Measurements from ENCODE around the gene CAMK2D. TPM values are rescaled to one million over a fixed set of nuclear protein-coding genes. Genes with fewer than 3 reads are reported as not detected.

CAMK2D gene
- total and polyA plus RNA-seq, 4 donors: 10.1 to 31.0 (median 25.6) TPM

DNA sequence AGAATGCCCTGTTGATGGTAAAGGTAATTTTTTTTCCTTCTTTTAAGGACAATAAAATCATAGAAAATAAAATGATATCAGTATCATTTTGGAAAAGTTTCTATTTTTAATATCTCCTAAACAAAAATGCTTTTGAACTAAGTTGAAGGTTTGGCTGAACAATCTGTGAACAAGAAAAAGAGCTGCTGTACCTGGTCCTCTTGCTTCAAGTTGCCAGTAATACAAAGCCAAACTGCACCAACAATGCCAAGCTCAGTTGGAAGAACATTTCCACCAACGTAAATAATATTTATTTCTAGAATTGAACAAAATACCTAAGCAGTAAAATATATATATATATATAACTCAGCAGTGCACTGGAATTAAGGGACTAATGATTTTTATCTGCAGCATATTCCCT, 132.8 kb downstream of the CAMK2D start:
- TF ChIP-seq EGR1 (IDR thresholded peaks at IDR 0.05; ENCODE audit: low read depth in 2 of 2) (no peak), RXRA (IDR thresholded peaks at IDR 0.05) (no peak), TAF1 (conservative IDR thresholded peaks at IDR 0.05) (no peak), HNF4A (conservative IDR thresholded peaks at IDR 0.05) (no peak)
- DNase-seq (ENCODE audit: low spot score): no peak
- no peak overlapping the region for H3K27ac ChIP-seq (ENCODE audit: low read depth in 1 of 2, low read length in 2 of 2)
- peaks cover 0 to 12% (median 2%) of the 10 kb centered on the region in 4 donors for H3K4me1 ChIP-seq (ENCODE audit: control insufficient read depth in 4 of 4, insufficient read depth in 4 of 4, low read length in 3 of 4)
- no peaks in the 10 kb centered on the region for H3K27me3 ChIP-seq (ENCODE audit: control insufficient read depth in 4 of 4, insufficient read depth in 4 of 4, low read length in 3 of 4)
- no peak overlapping the region for H3K4me3 ChIP-seq (ENCODE audit: low read depth in 1 of 3, low read length in 3 of 3)
- no peaks in the 10 kb centered on the region for H3K36me3 ChIP-seq (ENCODE audit: control insufficient read depth in 4 of 4, insufficient read depth in 3 of 4, low read depth in 1 of 4, low read length in 3 of 4)
- 82% methylated on average over 1 of the region's 1 CpG for WGBS
- no peak overlapping the region for H3K9ac ChIP-seq (ENCODE audit: low read depth in 1 of 2, low read length in 2 of 2)
- H3K9me3 ChIP-seq (ENCODE audit: control insufficient read depth in 4 of 4, low read length in 3 of 4): no peaks in the 10 kb centered on the region

DNA sequence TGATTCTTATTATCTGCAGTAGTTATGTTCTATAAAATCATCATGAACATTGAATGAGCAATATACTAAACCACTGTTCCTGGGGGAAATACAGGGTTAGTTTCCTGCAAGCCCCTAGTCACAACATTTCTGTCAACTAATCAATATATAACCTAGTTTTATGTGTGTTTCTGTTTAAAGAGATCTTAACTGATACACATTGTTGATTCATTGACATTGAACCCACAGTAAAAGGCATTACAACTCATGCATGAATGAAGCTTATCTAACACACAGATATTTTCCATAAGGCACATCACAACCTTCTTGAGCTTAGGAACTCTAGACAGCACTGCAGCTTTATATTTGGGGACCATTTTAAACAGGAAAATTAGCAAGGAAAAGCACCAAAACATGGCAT, 134.2 kb downstream of the CAMK2D start:
- no peak for DNase-seq (ENCODE audit: low spot score)

More for the DNA sequence above, 134.2 kb downstream of the CAMK2D start:
- H3K4me3 ChIP-seq (ENCODE audit: low read depth in 1 of 3, low read length in 3 of 3): no peak overlapping the region
- peaks cover 0 to 7% (median 0%) of the 10 kb centered on the region in 4 donors for H3K4me1 ChIP-seq (ENCODE audit: control insufficient read depth in 4 of 4, insufficient read depth in 4 of 4, low read length in 3 of 4)
- H3K27me3 ChIP-seq (ENCODE audit: control insufficient read depth in 4 of 4, insufficient read depth in 4 of 4, low read length in 3 of 4): no peaks in the 10 kb centered on the region
- no peaks in the 10 kb centered on the region for H3K9me3 ChIP-seq (ENCODE audit: control insufficient read depth in 4 of 4, low read length in 3 of 4)
- no peak overlapping the region for H3K9ac ChIP-seq (ENCODE audit: low read depth in 1 of 2, low read length in 2 of 2)
- H3K36me3 ChIP-seq (ENCODE audit: control insufficient read depth in 4 of 4, insufficient read depth in 3 of 4, low read depth in 1 of 4, low read length in 3 of 4): no peaks in the 10 kb centered on the region
- H3K27ac ChIP-seq (ENCODE audit: low read depth in 1 of 2, low read length in 2 of 2): no peak overlapping the region
- TF ChIP-seq EGR1 (IDR thresholded peaks at IDR 0.05; ENCODE audit: low read depth in 2 of 2): no peak
- TF ChIP-seq SP1 (IDR thresholded peaks at IDR 0.05): no peak
- TF ChIP-seq TAF1 (conservative IDR thresholded peaks at IDR 0.05): no peak
- TF ChIP-seq, protein P1, sequence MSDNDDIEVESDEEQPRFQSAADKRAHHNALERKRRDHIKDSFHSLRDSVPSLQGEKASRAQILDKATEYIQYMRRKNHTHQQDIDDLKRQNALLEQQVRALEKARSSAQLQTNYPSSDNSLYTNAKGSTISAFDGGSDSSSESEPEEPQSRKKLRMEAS (IDR thresholded peaks at IDR 0.05): no peak
- TF ChIP-seq RXRA (IDR thresholded peaks at IDR 0.05): no peak
- TF ChIP-seq, protein P2, sequence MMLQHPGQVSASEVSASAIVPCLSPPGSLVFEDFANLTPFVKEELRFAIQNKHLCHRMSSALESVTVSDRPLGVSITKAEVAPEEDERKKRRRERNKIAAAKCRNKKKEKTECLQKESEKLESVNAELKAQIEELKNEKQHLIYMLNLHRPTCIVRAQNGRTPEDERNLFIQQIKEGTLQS (IDR thresholded peaks at IDR 0.05): no peak
- TF ChIP-seq JUND (IDR thresholded peaks at IDR 0.05): no peak
- TF ChIP-seq, protein P3, sequence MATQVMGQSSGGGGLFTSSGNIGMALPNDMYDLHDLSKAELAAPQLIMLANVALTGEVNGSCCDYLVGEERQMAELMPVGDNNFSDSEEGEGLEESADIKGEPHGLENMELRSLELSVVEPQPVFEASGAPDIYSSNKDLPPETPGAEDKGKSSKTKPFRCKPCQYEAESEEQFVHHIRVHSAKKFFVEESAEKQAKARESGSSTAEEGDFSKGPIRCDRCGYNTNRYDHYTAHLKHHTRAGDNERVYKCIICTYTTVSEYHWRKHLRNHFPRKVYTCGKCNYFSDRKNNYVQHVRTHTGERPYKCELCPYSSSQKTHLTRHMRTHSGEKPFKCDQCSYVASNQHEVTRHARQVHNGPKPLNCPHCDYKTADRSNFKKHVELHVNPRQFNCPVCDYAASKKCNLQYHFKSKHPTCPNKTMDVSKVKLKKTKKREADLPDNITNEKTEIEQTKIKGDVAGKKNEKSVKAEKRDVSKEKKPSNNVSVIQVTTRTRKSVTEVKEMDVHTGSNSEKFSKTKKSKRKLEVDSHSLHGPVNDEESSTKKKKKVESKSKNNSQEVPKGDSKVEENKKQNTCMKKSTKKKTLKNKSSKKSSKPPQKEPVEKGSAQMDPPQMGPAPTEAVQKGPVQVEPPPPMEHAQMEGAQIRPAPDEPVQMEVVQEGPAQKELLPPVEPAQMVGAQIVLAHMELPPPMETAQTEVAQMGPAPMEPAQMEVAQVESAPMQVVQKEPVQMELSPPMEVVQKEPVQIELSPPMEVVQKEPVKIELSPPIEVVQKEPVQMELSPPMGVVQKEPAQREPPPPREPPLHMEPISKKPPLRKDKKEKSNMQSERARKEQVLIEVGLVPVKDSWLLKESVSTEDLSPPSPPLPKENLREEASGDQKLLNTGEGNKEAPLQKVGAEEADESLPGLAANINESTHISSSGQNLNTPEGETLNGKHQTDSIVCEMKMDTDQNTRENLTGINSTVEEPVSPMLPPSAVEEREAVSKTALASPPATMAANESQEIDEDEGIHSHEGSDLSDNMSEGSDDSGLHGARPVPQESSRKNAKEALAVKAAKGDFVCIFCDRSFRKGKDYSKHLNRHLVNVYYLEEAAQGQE (IDR thresholded peaks at IDR 0.05): no peak
- TF ChIP-seq YY1 (IDR thresholded peaks at IDR 0.05): no peak
- TF ChIP-seq HNF4G (IDR thresholded peaks at IDR 0.05): no peak
- TF ChIP-seq, protein P4, sequence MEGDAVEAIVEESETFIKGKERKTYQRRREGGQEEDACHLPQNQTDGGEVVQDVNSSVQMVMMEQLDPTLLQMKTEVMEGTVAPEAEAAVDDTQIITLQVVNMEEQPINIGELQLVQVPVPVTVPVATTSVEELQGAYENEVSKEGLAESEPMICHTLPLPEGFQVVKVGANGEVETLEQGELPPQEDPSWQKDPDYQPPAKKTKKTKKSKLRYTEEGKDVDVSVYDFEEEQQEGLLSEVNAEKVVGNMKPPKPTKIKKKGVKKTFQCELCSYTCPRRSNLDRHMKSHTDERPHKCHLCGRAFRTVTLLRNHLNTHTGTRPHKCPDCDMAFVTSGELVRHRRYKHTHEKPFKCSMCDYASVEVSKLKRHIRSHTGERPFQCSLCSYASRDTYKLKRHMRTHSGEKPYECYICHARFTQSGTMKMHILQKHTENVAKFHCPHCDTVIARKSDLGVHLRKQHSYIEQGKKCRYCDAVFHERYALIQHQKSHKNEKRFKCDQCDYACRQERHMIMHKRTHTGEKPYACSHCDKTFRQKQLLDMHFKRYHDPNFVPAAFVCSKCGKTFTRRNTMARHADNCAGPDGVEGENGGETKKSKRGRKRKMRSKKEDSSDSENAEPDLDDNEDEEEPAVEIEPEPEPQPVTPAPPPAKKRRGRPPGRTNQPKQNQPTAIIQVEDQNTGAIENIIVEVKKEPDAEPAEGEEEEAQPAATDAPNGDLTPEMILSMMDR (IDR thresholded peaks at IDR 0.05; ENCODE audit: low read depth, low read length, missing input control): no peak
- no peak for TF ChIP-seq FOXA2 (IDR thresholded peaks at IDR 0.05)
- no peak for TF ChIP-seq HNF4A (conservative IDR thresholded peaks at IDR 0.05)
